HUES48 (cell line): Measurements from ENCODE around the gene ST8SIA3.
"Not testable (repeated sequence)": the region's sequence is repeated elsewhere in the genome, so short reads cannot be mapped to it uniquely, and the experiment has no call there.

Experiments
- H3K27ac ChIP-seq: one replicate; pipeline ENCODE4 v1.7.0; 2013; ENCODE audit warnings: low read depth, low read length, inconsistent platforms
- H3K27me3 ChIP-seq: 2 replicates; pipeline ENCODE4 v1.6.1; 2013; ENCODE audit warnings: mild to moderate bottlenecking, low read length; ENCODE audit not compliant: control insufficient read depth, insufficient read depth
- H3K36me3 ChIP-seq: 2 replicates; pipeline ENCODE4 v1.6.1; 2013; ENCODE audit warnings: low read length; ENCODE audit not compliant: control insufficient read depth, insufficient read depth
- H3K4me1 ChIP-seq: 2 replicates; pipeline ENCODE4 v1.6.1; 2013; ENCODE audit warnings: mild to moderate bottlenecking, low read length; ENCODE audit not compliant: control insufficient read depth, insufficient read depth
- H3K4me3 ChIP-seq: 2 replicates; pipeline ENCODE4 v1.5.1; 2013; ENCODE audit warnings: mild to moderate bottlenecking, low read depth, low read length
- H3K9ac ChIP-seq: 2 replicates; pipeline ENCODE4 v1.6.1; 2013; ENCODE audit warnings: mild to moderate bottlenecking, low read depth, low read length, moderate library complexity
- H3K9me3 ChIP-seq: 2 replicates; pipeline ENCODE4 v1.6.1; 2013; ENCODE audit warnings: low read length; ENCODE audit not compliant: control insufficient read depth, insufficient read depth

Gene ST8SIA3

DNA sequence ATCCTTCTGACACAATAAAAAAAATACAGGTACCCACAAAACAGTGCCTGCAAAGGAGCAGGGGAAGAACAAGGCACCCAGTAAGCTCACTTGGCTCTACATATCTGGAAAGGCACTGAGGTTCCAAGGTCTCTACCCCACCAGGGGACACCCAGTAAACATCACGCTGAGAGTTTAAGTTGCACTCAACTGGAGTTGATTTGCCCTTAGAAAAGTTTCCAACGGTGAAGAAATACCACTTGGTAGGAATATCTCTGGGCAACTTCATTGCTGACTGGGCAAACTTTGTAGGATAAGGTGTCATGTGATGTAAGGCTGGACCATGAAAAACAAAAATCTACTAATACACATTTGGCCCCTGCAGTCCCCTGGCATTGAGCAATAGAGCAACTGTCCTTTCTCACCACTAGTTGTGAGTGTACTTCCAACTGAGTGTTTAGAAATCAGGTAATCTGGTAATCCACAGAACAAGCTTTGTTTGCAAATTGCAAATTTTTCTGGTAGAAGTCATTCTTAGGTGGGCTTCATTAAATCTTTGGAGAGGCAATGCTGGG is 14.2 kb downstream of the ST8SIA3 start:
- Histone ChIP-seq H3K27me3 (no peaks in the 10 kb centered on the region), H3K4me3 (no peak overlapping the region), H3K36me3 (no peaks in the 10 kb centered on the region), H3K27ac (no peak overlapping the region), H3K9ac (no peak overlapping the region), H3K9me3 (no peaks in the 10 kb centered on the region), H3K4me1 (no peaks in the 10 kb centered on the region)

DNA sequence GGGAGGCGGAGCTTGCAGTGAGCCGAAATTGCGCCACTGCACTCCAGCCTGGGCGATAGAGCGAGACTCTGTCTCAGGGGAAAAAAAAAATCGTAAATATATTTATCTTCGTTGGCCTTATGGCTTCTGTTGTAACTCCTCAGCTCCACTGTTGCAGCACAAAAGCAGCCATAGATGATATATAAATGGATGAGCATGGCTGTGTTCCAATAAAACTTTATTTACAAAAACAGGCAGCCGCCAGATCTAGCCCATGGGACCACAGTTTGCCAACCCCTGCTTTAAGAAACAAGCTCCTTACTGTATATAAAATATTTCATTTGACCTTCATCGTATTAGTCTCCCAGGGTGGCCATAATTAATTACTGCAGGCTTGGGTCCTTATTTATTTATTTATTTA is 20.1 kb downstream of the ST8SIA3 start:
- Histone ChIP-seq H3K4me3 (no peak overlapping the region), H3K9me3 (no peaks in the 10 kb centered on the region), H3K9ac (no peak overlapping the region), H3K27ac (no peak overlapping the region), H3K4me1 (no peaks in the 10 kb centered on the region), H3K27me3 (no peaks in the 10 kb centered on the region), H3K36me3 (no peaks in the 10 kb centered on the region)

DNA sequence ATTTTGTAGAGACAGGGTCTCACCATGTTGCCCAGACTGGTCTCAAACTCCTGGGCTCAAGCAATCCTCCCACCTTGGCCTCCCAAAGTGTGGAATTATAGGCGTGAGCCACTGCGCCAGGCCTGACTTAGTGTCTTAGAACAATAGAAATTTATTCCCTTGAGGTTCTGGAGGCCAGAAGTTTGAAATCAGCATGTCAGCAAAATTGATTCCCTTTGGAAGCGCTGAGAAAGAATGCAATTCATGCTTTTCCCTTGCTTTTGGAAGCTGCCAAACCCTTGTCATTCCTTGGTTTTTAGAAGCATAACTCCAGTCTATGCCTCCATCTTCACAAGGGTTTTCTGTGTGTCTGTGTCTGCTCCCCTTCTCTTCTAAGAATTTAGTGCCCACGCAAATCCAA is 20.7 kb downstream of the ST8SIA3 start:
- no peaks in the 10 kb centered on the region for H3K36me3 ChIP-seq

DNA sequence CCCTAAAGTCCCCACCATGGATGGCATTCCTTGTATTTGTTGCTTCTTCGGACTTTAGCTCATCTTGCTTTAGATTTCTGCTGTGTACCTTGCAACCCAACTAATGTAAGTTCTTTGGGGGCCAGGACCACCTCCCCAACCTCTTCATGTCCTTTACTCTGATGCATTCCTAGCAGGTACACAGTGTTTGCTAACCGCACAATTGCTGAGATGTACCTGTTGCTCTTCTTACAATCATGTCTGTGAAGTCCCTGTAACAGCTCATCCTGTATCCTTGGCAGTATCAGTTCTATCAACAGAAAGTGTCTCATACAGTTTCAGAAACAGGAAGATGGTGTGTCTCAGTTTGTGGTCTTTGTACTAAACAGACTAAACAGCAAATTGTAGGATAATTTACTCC is 24.1 kb downstream of the ST8SIA3 start:
- H3K27ac ChIP-seq, result no peak overlapping the region
- H3K4me1 ChIP-seq, result no peaks in the 10 kb centered on the region
- no peak overlapping the region for H3K4me3 ChIP-seq
- H3K9me3 ChIP-seq, result no peaks in the 10 kb centered on the region
- no peak overlapping the region for H3K9ac ChIP-seq
- H3K36me3 ChIP-seq, result no peaks in the 10 kb centered on the region
- no peaks in the 10 kb centered on the region for H3K27me3 ChIP-seq

More for the DNA sequence above, 20.7 kb downstream of the ST8SIA3 start:
- Histone ChIP-seq H3K27ac (no peak overlapping the region), H3K4me3 (no peak overlapping the region), H3K9ac (no peak overlapping the region), H3K9me3 (no peaks in the 10 kb centered on the region), H3K27me3 (no peaks in the 10 kb centered on the region), H3K4me1 (no peaks in the 10 kb centered on the region)

DNA sequence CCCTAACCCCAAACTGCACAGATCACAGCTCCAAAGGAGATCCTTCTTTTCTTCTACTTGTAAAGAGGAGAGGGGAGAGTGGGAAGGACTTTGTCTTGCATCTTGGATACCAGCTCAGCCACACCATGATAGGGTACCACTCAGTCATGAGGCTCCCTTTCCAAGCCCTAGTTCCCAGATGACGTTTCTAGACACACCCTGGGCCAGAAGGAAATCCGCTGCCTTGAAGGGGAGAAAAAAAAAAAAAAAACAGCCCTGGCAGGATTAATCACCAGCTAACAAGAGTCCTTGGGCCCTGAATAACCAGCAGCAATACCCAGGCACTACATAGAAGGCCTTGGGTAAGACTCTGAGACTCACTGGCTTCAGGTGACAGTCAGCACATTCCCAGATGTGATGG is 36.9 kb downstream of the ST8SIA3 start:
- Histone ChIP-seq H3K9ac (no peak overlapping the region), H3K9me3 (no peaks in the 10 kb centered on the region), H3K4me1 (peaks cover 6% of the 10 kb centered on the region; the same call in 1 of the 2 replicates), H3K27me3 (no peaks in the 10 kb centered on the region), H3K4me3 (no peak overlapping the region), H3K27ac (no peak overlapping the region), H3K36me3 (no peaks in the 10 kb centered on the region)

- no peaks in the 10 kb centered on the region for H3K4me1 ChIP-seq
- H3K36me3 ChIP-seq, result no peaks in the 10 kb centered on the region
- H3K4me3 ChIP-seq, result no peak overlapping the region
- no peaks in the 10 kb centered on the region for H3K9me3 ChIP-seq
- H3K9ac ChIP-seq, result no peak overlapping the region
- no peak overlapping the region for H3K27ac ChIP-seq
- H3K27me3 ChIP-seq, result no peaks in the 10 kb centered on the region
These were observed 37.7 kb downstream of the ST8SIA3 start for GRCh38 chr18:57390044-57390443.

GRCh38 chr18:57394749-57395148 is 42.4 kb downstream of the ST8SIA3 start:
- H3K27me3 ChIP-seq, H3K27ac ChIP-seq, H3K36me3 ChIP-seq, H3K9ac ChIP-seq, H3K4me1 ChIP-seq, H3K4me3 ChIP-seq, H3K9me3 ChIP-seq: not testable (repeated sequence)

- not testable (repeated sequence) for H3K27me3 ChIP-seq
These were observed 44.5 kb downstream of the ST8SIA3 start for GRCh38 chr18:57396831-57397230.

GRCh38 chr18:57397440-57398132 is 45.2 kb downstream of the ST8SIA3 start:
- Histone ChIP-seq H3K4me3 (no peak overlapping the region), H3K27ac (no peak overlapping the region), H3K9me3 (no peaks in the 10 kb centered on the region)

More at GRCh38 chr18:57396831-57397230, 44.5 kb downstream of the ST8SIA3 start:
- H3K4me3 ChIP-seq, H3K9me3 ChIP-seq, H3K4me1 ChIP-seq, H3K36me3 ChIP-seq, H3K9ac ChIP-seq, H3K27ac ChIP-seq: not testable (repeated sequence)

GRCh38 chr18:57404345-57404744 is 52.0 kb downstream of the ST8SIA3 start:
- no peaks in the 10 kb centered on the region for H3K36me3 ChIP-seq
- H3K4me3 ChIP-seq, result no peak overlapping the region

More at GRCh38 chr18:57397440-57398132, 45.2 kb downstream of the ST8SIA3 start:
- Histone ChIP-seq H3K9ac (no peak overlapping the region), H3K27me3 (0 out of 2 replicates have a peak, but pooled peaks cover 4% of the 10 kb centered on the region), H3K36me3 (no peaks in the 10 kb centered on the region), H3K4me1 (no peaks in the 10 kb centered on the region)

DNA sequence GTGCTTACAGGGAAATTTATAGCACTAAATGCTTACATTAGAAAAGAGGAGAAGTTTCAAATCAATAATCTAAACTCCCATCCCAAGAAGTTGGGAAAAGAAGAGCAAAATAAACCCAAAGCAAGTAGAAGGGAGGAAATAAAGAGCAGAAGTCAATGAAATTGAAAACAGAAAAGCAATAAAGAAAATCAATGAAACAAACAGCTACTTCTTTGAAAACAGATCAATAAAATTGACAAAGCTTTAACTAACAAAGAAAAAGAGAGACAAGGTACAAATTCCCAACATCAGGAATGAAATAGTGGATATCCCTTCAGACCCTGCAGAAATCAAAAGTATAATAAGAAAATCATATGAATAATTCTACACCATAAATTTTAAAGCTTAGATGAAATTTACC is 57.3 kb downstream of the ST8SIA3 start:
- no peaks in the 10 kb centered on the region; the same call in 1 of the 2 replicates for H3K27me3 ChIP-seq
- H3K9ac ChIP-seq, result no peak overlapping the region
- H3K27ac ChIP-seq, result no peak overlapping the region
- H3K4me1 ChIP-seq, result no peaks in the 10 kb centered on the region
- H3K36me3 ChIP-seq, result no peaks in the 10 kb centered on the region
- no peak overlapping the region for H3K4me3 ChIP-seq
- no peaks in the 10 kb centered on the region for H3K9me3 ChIP-seq

More at GRCh38 chr18:57404345-57404744, 52.0 kb downstream of the ST8SIA3 start:
- H3K27me3 ChIP-seq, result peaks cover 4% of the 10 kb centered on the region; the same call in 1 of the 2 replicates
- H3K27ac ChIP-seq, result no peak overlapping the region
- H3K9ac ChIP-seq, result no peak overlapping the region
- no peaks in the 10 kb centered on the region for H3K9me3 ChIP-seq
- H3K4me1 ChIP-seq, result no peaks in the 10 kb centered on the region
